ENCODE results near the gene LPAR3. TPM values are rescaled to one million over a fixed set of nuclear protein-coding genes. Genes with fewer than 3 reads are reported as not detected.
"Not testable (repeated sequence)": the region's sequence is repeated elsewhere in the genome, so short reads cannot be mapped to it uniquely, and the experiment has no call there.

LPAR3 gene
- total and polyA plus RNA-seq, 4 donors = 0.10 to 0.38 (median 0.33) TPM; not detected in 1

- Histone ChIP-seq H3K4me1 (ENCODE audit: control insufficient read depth in 1 of 2, insufficient read depth in 2 of 2, low read length in 2 of 2) (no peaks in the 10 kb centered on the region), H3K27ac (ENCODE audit: low read depth in 1 of 2, low read length in 2 of 2) (no peak overlapping the region), H3K4me3 (ENCODE audit: low read length in 2 of 2) (no peak overlapping the region), H3K27me3 (ENCODE audit: control insufficient read depth in 1 of 2, insufficient read depth in 2 of 2, low read length in 1 of 2) (no peaks in the 10 kb centered on the region), H3K36me3 (ENCODE audit: control insufficient read depth in 1 of 2, insufficient read depth in 2 of 2, low read length in 1 of 2) (no peaks in the 10 kb centered on the region), H3K9me3 (ENCODE audit: control insufficient read depth, low read length) (no peaks in the 10 kb centered on the region)
- intact Hi-C loops (cut with DNase I) = no loop called here
- DNase-seq (no peak), ATAC-seq (ENCODE audit: low FRiP score) (no peak)
- whole genome bisulfite sequencing, 2 donors = 51 to 54% methylated on average over 4 of the region's 4 CpGs
These were observed 20.5 kb upstream of the LPAR3 start for GRCh38 chr1:84913555-84913892.

- H3K27ac ChIP-seq (ENCODE audit: low read depth in 1 of 2, low read length in 2 of 2) = no peak overlapping the region
- H3K36me3 ChIP-seq (ENCODE audit: control insufficient read depth in 1 of 2, insufficient read depth in 2 of 2, low read length in 1 of 2) = no peaks in the 10 kb centered on the region
- no peak overlapping the region for H3K4me3 ChIP-seq (ENCODE audit: low read length in 2 of 2)
- H3K4me1 ChIP-seq (ENCODE audit: control insufficient read depth in 1 of 2, insufficient read depth in 2 of 2, low read length in 2 of 2) = no peaks in the 10 kb centered on the region
- DNase-seq (no peak), ATAC-seq (ENCODE audit: low FRiP score) (no peak)
- 77 to 80% methylated on average over 3 of the region's 3 CpGs for WGBS, 2 donors
- H3K9me3 ChIP-seq (ENCODE audit: control insufficient read depth, low read length) = no peaks in the 10 kb centered on the region
- no peaks in the 10 kb centered on the region for H3K27me3 ChIP-seq (ENCODE audit: control insufficient read depth in 1 of 2, insufficient read depth in 2 of 2, low read length in 1 of 2)
- intact Hi-C loops (cut with DNase I) = no loop called here
These were observed 19.9 kb upstream of the LPAR3 start for GRCh38 chr1:84912726-84913554.

- 80 to 81% methylated on average over 4 of the region's 4 CpGs for WGBS, 2 donors
These were observed 15.9 kb upstream of the LPAR3 start for GRCh38 chr1:84908746-84909464.

GRCh38 chr1:84907095-84907827 is 14.3 kb upstream of the LPAR3 start:
- Histone ChIP-seq H3K9me3 (ENCODE audit: control insufficient read depth, low read length) (peaks cover 2% of the 10 kb centered on the region), H3K27me3 (ENCODE audit: control insufficient read depth in 1 of 2, insufficient read depth in 2 of 2, low read length in 1 of 2) (no peaks in the 10 kb centered on the region), H3K36me3 (ENCODE audit: control insufficient read depth in 1 of 2, insufficient read depth in 2 of 2, low read length in 1 of 2) (no peaks in the 10 kb centered on the region), H3K27ac (ENCODE audit: low read depth in 1 of 2, low read length in 2 of 2) (no peak overlapping the region), H3K4me1 (ENCODE audit: control insufficient read depth in 1 of 2, insufficient read depth in 2 of 2, low read length in 2 of 2) (no peaks in the 10 kb centered on the region), H3K4me3 (ENCODE audit: low read length in 2 of 2) (no peak overlapping the region)
- DNase-seq (no peak), ATAC-seq (ENCODE audit: low FRiP score) (no peak)
- WGBS, 2 donors = 58 to 70% methylated on average over 6 of the region's 6 CpGs
- intact Hi-C loops (cut with DNase I) = no loop called here

More at GRCh38 chr1:84908746-84909464, 15.9 kb upstream of the LPAR3 start:
- ATAC-seq (ENCODE audit: low FRiP score); H3K9me3 ChIP-seq (ENCODE audit: control insufficient read depth, low read length); H3K4me1 ChIP-seq (ENCODE audit: control insufficient read depth in 1 of 2, insufficient read depth in 2 of 2, low read length in 2 of 2); H3K27me3 ChIP-seq (ENCODE audit: control insufficient read depth in 1 of 2, insufficient read depth in 2 of 2, low read length in 1 of 2); H3K4me3 ChIP-seq (ENCODE audit: low read length in 2 of 2); H3K36me3 ChIP-seq (ENCODE audit: control insufficient read depth in 1 of 2, insufficient read depth in 2 of 2, low read length in 1 of 2); DNase-seq; H3K27ac ChIP-seq (ENCODE audit: low read depth in 1 of 2, low read length in 2 of 2); intact Hi-C loops (cut with DNase I): not testable (repeated sequence)

- WGBS, 2 donors = 83 to 90% methylated on average over 7 of the region's 7 CpGs
- ATAC-seq (ENCODE audit: low FRiP score); DNase-seq: not testable (repeated sequence)
These were observed 9.7 kb upstream of the LPAR3 start for GRCh38 chr1:84902727-84903126.

GRCh38 chr1:84899969-84900368 is 7.0 kb upstream of the LPAR3 start:
- no peaks in the 10 kb centered on the region for H3K4me1 ChIP-seq (ENCODE audit: control insufficient read depth in 1 of 2, insufficient read depth in 2 of 2, low read length in 2 of 2)
- no peak for DNase-seq
- H3K9me3 ChIP-seq (ENCODE audit: control insufficient read depth, low read length) = no peaks in the 10 kb centered on the region
- intact Hi-C loops (cut with DNase I) = loop anchor here in 1 of 2 donors (10.0 kb wide), 1 partner anchor 105 kb away; no protein-coding TSS in a partner anchor
- H3K27ac ChIP-seq (ENCODE audit: low read depth in 1 of 2, low read length in 2 of 2) = no peak overlapping the region
- 61 to 62% methylated on average over 1 of the region's 1 CpG for WGBS, 2 donors
- H3K36me3 ChIP-seq (ENCODE audit: control insufficient read depth in 1 of 2, insufficient read depth in 2 of 2, low read length in 1 of 2) = no peaks in the 10 kb centered on the region
- no peaks in the 10 kb centered on the region for H3K27me3 ChIP-seq (ENCODE audit: control insufficient read depth in 1 of 2, insufficient read depth in 2 of 2, low read length in 1 of 2)
- no peak overlapping the region for H3K4me3 ChIP-seq (ENCODE audit: low read length in 2 of 2)
- ATAC-seq (ENCODE audit: low FRiP score) = no peak

More at GRCh38 chr1:84902727-84903126, 9.7 kb upstream of the LPAR3 start:
- H3K4me3 ChIP-seq (ENCODE audit: low read length in 2 of 2); H3K4me1 ChIP-seq (ENCODE audit: control insufficient read depth in 1 of 2, insufficient read depth in 2 of 2, low read length in 2 of 2); H3K27ac ChIP-seq (ENCODE audit: low read depth in 1 of 2, low read length in 2 of 2); intact Hi-C loops (cut with DNase I); H3K9me3 ChIP-seq (ENCODE audit: control insufficient read depth, low read length); H3K27me3 ChIP-seq (ENCODE audit: control insufficient read depth in 1 of 2, insufficient read depth in 2 of 2, low read length in 1 of 2); H3K36me3 ChIP-seq (ENCODE audit: control insufficient read depth in 1 of 2, insufficient read depth in 2 of 2, low read length in 1 of 2): not testable (repeated sequence)

- ATAC-seq (ENCODE audit: low FRiP score) = no peak
- H3K27me3 ChIP-seq (ENCODE audit: control insufficient read depth in 1 of 2, insufficient read depth in 2 of 2, low read length in 1 of 2) = no peaks in the 10 kb centered on the region
- no peak overlapping the region for H3K4me3 ChIP-seq (ENCODE audit: low read length in 2 of 2)
- no peak overlapping the region for H3K27ac ChIP-seq (ENCODE audit: low read depth in 1 of 2, low read length in 2 of 2)
- H3K36me3 ChIP-seq (ENCODE audit: control insufficient read depth in 1 of 2, insufficient read depth in 2 of 2, low read length in 1 of 2) = no peaks in the 10 kb centered on the region
- WGBS, 2 donors = 57 to 72% methylated on average over 2 of the region's 2 CpGs
- H3K9me3 ChIP-seq (ENCODE audit: control insufficient read depth, low read length) = no peaks in the 10 kb centered on the region
- intact Hi-C loops (cut with DNase I) = loop anchor here in 1 of 2 donors (10.0 kb wide), 1 partner anchor 101 kb away; no protein-coding TSS in a partner anchor
- no peaks in the 10 kb centered on the region for H3K4me1 ChIP-seq (ENCODE audit: control insufficient read depth in 1 of 2, insufficient read depth in 2 of 2, low read length in 2 of 2)
- DNase-seq = no peak
These were observed 3.3 kb upstream of the LPAR3 start for GRCh38 chr1:84896279-84896678.

GRCh38 chr1:84890566-84890965 is 2.4 kb downstream of the LPAR3 start:
- intact Hi-C loops (cut with DNase I) = loop anchor here in 1 of 2 donors (10.0 kb wide), 1 partner anchor 96 kb away; no protein-coding TSS in a partner anchor
- no peak overlapping the region for H3K4me3 ChIP-seq (ENCODE audit: low read length in 2 of 2)
- no peaks in the 10 kb centered on the region for H3K9me3 ChIP-seq (ENCODE audit: control insufficient read depth, low read length)
- DNase-seq (no peak), ATAC-seq (ENCODE audit: low FRiP score) (no peak)
- WGBS, 2 donors = 97 to 98% methylated on average over 2 of the region's 2 CpGs
- no peak overlapping the region for H3K27ac ChIP-seq (ENCODE audit: low read depth in 1 of 2, low read length in 2 of 2)
- no peaks in the 10 kb centered on the region for H3K4me1 ChIP-seq (ENCODE audit: control insufficient read depth in 1 of 2, insufficient read depth in 2 of 2, low read length in 2 of 2)
- H3K27me3 ChIP-seq (ENCODE audit: control insufficient read depth in 1 of 2, insufficient read depth in 2 of 2, low read length in 1 of 2) = no peaks in the 10 kb centered on the region
- H3K36me3 ChIP-seq (ENCODE audit: control insufficient read depth in 1 of 2, insufficient read depth in 2 of 2, low read length in 1 of 2) = no peaks in the 10 kb centered on the region

All from aorta (tissue), 5 donors.